ENCODE data around the gene CDK5RAP2.
"Not testable (repeated sequence)": the region's sequence is repeated elsewhere in the genome, so short reads cannot be mapped to it uniquely, and the experiment has no call there.

CDK5RAP2 gene

DNA sequence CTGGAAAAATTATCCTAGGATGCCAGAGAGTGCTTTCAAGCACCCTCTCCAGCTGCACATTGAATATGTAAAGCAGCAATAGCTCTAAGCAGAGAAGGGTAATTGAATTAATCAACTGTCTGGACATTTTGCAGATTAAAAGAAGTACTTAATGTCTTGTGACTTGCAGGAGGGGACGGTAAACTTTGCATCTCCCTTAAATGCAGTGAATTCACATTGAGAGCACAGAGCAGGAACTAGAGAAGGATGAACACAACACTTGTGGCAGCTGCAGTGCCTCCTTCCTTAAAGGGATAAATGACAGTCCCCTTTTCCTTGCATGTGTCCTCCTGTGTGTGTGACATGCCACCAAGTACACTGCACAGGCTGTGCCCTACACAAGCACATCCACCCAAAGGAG, 7.4 kb upstream of the CDK5RAP2 start:
- no peak for DNase-seq

DNA sequence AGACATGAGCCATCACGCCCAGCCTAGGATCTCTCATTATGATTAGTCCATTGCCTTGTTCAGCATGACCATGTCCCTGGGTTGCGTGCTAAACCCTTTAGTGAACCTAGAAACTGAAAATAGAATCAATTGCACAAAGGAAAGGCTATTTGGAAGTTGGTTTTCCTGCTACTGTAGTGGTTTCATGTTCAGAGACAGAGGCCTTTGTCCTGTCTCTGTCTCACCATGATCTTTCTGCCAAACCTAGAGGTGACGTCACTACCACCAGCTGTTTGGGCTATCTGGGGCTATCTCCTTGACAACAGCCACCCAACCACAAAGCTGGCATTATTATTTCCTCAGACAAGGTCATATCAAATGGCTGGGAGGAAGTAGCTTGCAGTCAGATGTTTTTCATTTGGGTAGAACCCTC, 4.0 kb upstream of the CDK5RAP2 start:
- DNase-seq, result no peak

DNA sequence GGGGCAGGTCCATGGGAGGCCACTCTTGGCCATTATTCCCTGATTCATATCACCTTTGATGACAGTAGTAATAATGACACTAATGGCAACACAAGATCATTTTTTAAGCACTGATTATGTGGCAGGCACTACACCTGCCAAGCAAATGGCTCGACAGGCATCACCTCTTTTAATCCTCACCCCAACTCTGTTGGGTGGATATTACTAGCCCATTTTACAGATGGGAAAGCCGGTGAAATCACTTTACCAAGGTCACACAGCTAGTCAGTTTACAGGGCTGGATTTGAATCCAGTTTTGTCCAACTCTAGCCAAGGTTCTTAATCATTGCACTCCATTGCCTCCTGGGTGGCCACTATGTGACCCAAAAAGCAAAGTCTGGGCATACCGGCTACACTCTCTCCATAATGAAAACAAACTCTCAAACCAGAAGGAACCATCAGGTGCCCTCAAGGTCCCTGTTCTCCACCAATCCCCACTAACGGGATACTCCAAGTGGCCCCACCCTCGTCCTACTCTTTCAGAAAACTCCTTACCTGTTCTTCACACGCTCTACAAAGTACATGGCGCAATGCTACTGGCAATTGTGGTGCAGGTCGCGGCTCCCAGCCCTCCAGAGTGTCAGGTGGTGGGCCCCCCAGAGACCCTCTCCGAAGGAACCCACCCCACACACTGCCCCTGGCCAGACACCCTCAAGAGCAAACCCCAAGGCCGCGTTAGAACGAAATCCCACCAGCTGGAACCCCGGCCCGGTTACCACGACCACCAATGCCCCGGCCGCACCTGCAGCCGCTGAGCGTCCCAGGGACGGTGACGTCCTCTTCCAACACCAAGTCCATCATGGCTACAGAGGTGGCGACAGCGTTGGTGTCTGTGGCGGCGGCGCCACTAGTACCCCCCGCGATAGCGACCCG, 572 bp downstream of the CDK5RAP2 start:
- no peak for DNase-seq

DNA sequence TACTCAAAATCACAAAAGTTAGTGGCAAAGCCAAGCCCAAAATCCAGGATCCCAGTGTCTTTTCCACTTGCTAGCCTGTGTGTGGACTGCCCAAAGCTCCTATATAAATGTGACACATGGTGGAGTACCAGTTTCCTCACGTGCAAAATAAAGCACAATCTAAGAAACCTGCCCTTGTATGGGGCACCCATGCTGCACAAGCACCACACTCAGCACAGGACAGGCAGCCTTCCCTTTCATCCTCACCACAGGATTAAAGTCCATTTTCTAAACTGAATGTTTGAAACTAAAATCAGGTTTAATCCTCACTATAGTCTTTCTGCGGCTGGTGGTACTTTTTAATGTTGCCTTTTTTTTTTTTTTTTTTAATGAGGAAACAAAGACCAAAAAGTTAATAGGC, 5.5 kb downstream of the CDK5RAP2 start:
- no peak for DNase-seq

DNA sequence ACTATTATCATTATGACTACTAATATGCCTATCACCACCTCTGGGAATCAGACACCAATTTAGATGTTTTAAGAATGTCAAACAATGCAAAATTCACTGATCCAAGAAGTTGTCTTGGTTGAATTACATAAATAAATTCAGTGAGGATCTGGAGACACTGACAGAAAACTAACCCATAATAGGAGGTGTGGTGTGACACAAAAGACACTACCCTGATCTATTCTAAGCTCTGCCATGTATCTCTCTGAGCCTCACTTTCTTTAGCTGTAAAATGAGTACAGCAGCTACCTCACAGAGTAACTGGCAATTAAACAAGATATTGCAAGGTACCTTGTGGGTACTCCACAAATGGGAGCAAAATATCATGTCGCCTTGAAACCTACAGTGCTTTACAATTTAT, 7.5 kb downstream of the CDK5RAP2 start:
- DNase-seq, result no peak

DNA sequence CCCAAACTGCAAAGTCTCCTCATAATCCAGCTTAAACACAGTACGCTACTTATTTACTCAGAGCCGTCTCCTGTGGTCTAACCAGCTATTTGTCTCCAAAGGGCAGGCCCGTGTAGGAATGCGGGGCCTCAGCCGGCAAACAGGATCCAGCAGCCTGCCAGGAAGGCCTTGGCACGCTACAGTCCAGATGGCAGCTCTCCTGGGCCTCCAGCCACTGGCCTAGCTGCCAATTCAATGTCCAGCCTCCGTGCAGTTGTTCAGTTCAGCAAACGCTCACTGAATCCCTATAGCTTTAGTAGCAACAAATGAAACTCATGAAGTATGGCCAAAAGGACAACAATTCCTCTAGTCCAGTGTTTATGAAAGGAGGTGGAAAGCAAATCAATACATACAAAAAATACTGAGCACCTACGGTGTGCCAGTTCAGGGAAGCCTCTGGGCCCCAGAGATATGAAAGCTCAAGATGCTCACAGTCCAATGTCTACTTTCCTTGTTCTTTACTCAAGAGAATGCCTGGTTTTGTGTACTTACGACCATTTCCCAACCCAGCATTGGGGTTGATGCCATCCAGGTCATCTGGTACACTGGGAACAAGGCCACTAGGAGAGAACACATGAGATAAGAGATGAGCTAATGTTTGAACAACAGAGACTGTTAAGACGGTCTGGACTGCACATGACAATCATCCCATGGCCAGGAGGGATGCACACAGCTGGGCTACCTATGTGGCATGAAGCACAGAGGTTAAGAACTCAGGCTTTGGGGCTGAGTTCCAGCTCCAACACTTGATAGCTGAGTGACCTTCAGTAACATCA, 8.3 kb downstream of the CDK5RAP2 start:
- no peak for DNase-seq

GRCh38 chr9:120570296-120570695, 9.7 kb downstream of the CDK5RAP2 start:
- DNase-seq, result no peak

GRCh38 chr9:120569556-120569955, 10.4 kb downstream of the CDK5RAP2 start:
- no peak for DNase-seq

- no peak for DNase-seq
Measured at GRCh38 chr9:120568816-120569215, 11.2 kb downstream of the CDK5RAP2 start.

- DNase-seq, result no peak
Measured at GRCh38 chr9:120567874-120568273, 12.1 kb downstream of the CDK5RAP2 start.

- DNase-seq, result no peak
Measured at GRCh38 chr9:120567081-120567480, 12.9 kb downstream of the CDK5RAP2 start.

GRCh38 chr9:120564589-120564988, 15.4 kb downstream of the CDK5RAP2 start:
- no peak for DNase-seq

DNA sequence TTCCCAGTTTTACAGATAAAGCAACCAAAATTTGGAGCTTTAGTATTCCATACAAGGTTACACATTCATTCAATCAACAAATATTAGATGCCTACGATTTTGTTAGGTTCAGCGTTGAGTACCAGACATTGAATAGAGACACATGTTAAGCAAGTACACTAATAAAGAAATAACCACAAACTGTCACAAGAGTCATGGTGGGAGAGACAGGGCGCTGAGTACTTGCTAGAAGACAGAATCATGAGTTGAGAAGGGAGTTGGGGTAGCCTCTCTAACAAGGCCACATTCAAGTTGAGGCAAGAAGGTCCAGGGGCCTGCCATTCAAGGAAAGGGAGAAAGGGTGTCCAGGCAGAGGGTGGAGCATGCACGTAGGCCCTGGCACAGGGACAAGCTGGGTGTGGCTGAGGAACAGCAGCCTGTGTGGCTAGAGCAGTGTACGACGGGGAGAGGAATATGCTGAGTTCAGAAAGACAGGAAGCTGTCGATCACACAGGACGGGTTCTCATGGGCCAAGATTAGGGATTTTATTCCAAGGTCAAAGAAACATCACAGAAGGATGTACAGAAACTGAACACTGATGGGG, 17.0 kb downstream of the CDK5RAP2 start:
- DNase-seq, result no peak

DNA sequence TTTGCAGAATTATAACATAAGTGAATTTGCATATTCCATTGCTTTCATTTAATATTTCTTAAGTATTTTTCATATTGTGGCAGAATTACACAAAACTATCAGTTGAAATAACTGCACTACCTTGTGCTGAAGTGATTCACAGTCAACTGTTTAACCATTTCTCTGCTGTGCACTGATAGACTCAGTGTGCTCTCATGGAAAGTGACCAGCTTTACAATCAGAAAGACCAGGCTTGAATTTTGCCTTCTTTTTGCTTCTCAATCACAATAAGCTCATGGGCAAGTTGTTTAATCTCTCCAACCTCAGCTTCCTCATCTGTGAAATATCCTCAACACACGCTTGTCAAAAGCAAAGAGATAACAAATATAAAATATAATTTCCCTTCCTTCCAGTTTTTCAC, 18.3 kb downstream of the CDK5RAP2 start:
- DNase-seq, result no peak

DNA sequence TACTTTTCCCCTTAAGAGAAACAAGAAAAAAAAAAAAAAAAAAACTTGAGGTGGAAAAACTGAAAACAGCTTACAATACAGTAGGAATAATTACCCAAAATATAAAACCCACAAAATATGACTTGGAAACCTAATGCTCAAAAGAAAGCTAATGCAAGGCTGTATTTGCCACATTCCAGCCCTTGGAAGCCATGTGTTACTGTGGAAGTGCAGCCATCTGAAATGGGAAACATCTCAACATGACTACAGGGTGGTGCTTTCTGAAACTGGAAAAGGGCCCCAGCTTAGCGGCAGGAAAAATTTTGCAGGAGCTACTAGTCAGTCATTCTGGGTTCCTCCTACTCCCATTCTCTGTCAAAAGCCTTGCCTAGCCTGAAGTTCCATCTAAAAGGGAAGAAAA, 20.4 kb downstream of the CDK5RAP2 start:
- DNase-seq, result no peak

GRCh38 chr9:120558454-120558853, 21.5 kb downstream of the CDK5RAP2 start:
- DNase-seq, result no peak

- DNase-seq, result no peak
Measured at GRCh38 chr9:120557205-120557604, 22.8 kb downstream of the CDK5RAP2 start.

DNA sequence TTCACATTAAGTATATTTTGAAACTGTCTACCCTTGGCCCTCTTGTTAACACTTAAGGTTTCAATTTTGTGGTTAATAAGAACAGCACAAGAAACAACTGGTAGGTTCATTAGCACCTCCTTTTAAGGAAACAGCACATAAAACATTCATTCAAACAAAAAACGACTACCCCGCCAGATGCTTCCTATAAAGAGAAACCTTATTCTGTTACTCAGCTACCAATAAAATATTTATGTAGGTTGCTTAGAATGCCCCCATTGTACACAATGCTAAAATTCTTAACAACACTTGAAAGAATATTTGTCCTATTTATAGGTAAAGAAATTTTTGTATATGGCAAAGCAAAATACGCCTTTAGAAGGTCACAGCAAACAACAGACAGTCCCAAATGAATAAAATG, 23.2 kb downstream of the CDK5RAP2 start:
- DNase-seq, result no peak

GRCh38 chr9:120555839-120556238, 24.1 kb downstream of the CDK5RAP2 start:
- no peak for DNase-seq

DNA sequence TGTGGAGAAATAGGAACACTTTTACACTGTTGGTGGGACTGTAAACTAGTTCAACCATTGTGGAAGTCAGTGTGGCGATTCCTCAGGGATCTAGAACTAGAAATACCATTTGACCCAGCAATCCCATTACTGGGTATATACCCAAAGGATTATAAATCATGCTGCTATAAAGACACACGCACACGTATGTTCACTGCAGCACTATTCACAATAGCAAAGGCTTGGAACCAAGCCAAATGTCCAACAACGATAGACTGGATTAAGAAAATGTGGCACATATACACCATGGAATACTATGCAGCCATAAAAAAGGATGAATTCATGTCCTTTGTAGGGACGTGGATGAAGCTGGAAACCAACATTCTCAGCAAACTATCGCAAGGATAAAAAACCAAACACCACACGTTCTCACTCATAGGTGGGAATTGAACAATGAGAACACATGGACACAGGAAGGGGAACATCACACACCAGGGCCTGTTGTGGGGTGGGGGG, 27.7 kb downstream of the CDK5RAP2 start:
- not testable (repeated sequence) for DNase-seq

DNA sequence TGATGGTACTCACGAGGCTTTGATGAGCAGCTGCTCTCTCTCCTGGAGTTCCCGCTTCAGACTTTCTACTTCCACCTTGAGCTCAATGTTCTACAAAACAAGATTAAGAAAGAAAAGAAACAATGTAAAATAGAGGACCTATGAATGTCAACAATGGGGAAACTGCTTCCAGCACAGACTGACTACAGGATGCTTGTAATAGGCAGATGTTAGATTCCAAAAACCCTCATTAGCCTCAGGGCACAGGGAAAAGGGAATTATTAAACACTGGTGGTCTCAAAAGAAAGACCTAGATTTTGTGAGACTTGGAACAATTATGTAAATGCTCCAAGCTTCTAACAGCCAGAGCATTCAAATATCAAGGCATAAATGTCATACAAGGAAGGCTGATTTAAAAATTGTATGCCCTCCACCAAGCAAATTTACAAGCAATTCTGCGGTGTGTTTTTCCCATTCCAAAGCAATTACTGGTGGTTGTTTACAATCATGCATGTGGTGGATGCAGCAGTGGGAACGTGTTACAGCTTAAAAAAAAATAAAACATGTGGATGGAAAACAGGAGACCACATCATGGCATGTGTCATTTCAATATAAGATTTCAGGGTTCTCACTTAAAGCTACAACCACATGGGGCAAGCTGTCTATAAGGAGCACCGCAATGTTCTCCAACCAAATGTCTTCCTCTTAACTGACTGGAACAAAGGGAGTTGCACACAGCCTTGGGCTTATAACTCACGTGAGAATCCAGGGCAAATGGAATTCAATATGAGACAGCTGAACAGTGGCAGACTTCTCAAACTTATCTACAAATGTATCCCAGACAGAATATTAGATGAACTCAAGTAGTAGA, 34.0 kb downstream of the CDK5RAP2 start:
- no peak for DNase-seq

GRCh38 chr9:120544441-120544840, 35.5 kb downstream of the CDK5RAP2 start:
- no peak for DNase-seq

Data from activated CD8-positive, alpha-beta memory T cell treated with anti-CD3 and anti-CD28 coated beads, Interleukin-2, amount 50 U/mL, for 4 hours (primary cell).